Sigmoid colon (tissue), 7 donors: ENCODE results near the gene FAM13C. TPM values are rescaled to one million over a fixed set of nuclear protein-coding genes. Genes with fewer than 3 reads are reported as not detected.

Experiments used
- DNase-seq: peaks from one replicate; pipeline ENCODE4 v3.0.0-alpha.2; 2019
- H3K27ac ChIP-seq, 4 donors: fragments of 200-600 bp; sonication (generic); one replicate each; pipeline ENCODE4 v1.5.1; 2016 to 2019; ENCODE audit warnings: mild to moderate bottlenecking in 1 of 4
- H3K27me3 ChIP-seq, 3 donors: fragments of 200-600 bp; sonication (generic); one replicate each; pipeline ENCODE4 v1.5.1; 2019; ENCODE audit warnings: mild to moderate bottlenecking in 1 of 3
- H3K36me3 ChIP-seq, 4 donors: fragments of 200-600 bp; sonication (generic); one replicate each; pipeline ENCODE4 v1.5.1; 2016 to 2019
- H3K4me1 ChIP-seq, 4 donors: fragments of 200-600 bp; sonication (generic); one replicate each; pipeline ENCODE4 v1.5.1; 2017 to 2019
- H3K4me3 ChIP-seq, 4 donors: fragments of 200-600 bp; sonication (generic); one replicate each; pipeline ENCODE4 v1.5.1; 2017 to 2019; ENCODE audit warnings: mild to moderate bottlenecking in 2 of 4, moderate library complexity in 1 of 4
- H3K9me3 ChIP-seq, 4 donors: fragments of 200-600 bp in 3 of 4; sonication (generic) in 3 of 4; one replicate each; pipeline versions ENCODE4 v1.5.1 to v1.6.1; 2013 to 2019
- EP300 ChIP-seq, 4 donors: sonication (generic); formaldehyde crosslinking; IDR thresholded peaks; one replicate each; pipeline ENCODE4 v1.6.1; 2017; ENCODE audit warnings: antibody characterized with exemption in 4 of 4
- POLR2A ChIP-seq, 2 donors: fragments of 450-650 bp; IDR thresholded peaks; one replicate each; pipeline ENCODE4 v1.6.1; 2016; ENCODE audit warnings: antibody characterized with exemption in 2 of 2, mild to moderate bottlenecking in 2 of 2, moderate library complexity in 2 of 2
- POLR2AphosphoS5 ChIP-seq, 4 donors: sonication (generic); formaldehyde crosslinking; IDR thresholded peaks; one replicate each; pipeline ENCODE4 v1.6.1; 2017; ENCODE audit warnings: antibody characterized with exemption in 4 of 4
- WGBS, 2 donors: extraction: QIAGEN DNeasy Blood & Tissue Kit; methylation state at CpG; one replicate each; pipeline ENCODE4 v1.1.7; 2013; 5-methylcytosine and 5-hydroxymethylcytosine counted together
- intact Hi-C: fragments of 100-400 bp; cut with DNase I; formaldehyde crosslinking; loops from one replicate; pipeline ENCODE4 v1.15.1; 2023
- polyA plus RNA-seq, 3 donors: library from polyadenylated mRNA; stranded (reverse); fragments of 200-250 nt; gene quantifications; one replicate each; pipeline ENCODE4 v1.2.3, GENCODE V29; 2013
- total RNA-seq, 4 donors: library from RNA; depleted of rRNA; stranded (reverse); fragments of >200 nt; gene quantifications; one replicate each; pipeline ENCODE4 v1.1.0, GENCODE V29; 2016
- TF ChIP-seq, protein P1 (sequence below), 4 experiments: fragments of 450-650 bp in 3 of 4; fragments of 200-600 bp in 1 of 4; IDR thresholded peaks; one replicate each; pipeline ENCODE4 v1.5.1; 2016 to 2019; ENCODE audit warnings: antibody characterized with exemption in 4 of 4, mild to moderate bottlenecking in 3 of 4, moderate library complexity in 2 of 4
- donor health status: healthy with polysubstance abuse.
- donor health status: Bipolar disorder and iron deficiency.
- donor health status: healthy.

The FAM13C gene
- total and polyA plus RNA-seq, 7 donors, result 0.92 to 33.9 (median 13.8) TPM

- H3K27ac ChIP-seq, result no peak overlapping the region
Measured at GRCh38 chr10:59320355-59320754, 42.0 kb downstream of the FAM13C start.

GRCh38 chr10:59319854-59320253 lies 42.5 kb downstream of the FAM13C start:
- Histone ChIP-seq H3K27ac (no peak overlapping the region), H3K4me3 (no peak overlapping the region), H3K27me3 (no peaks in the 10 kb centered on the region), H3K4me1 (peaks cover 0 to 48% (median 26%) of the 10 kb centered on the region in 4 donors), H3K36me3 (peaks cover 0 to 7% (median 0%) of the 10 kb centered on the region in 4 donors), H3K9me3 (no peaks in the 10 kb centered on the region)
- TF ChIP-seq, protein P1, sequence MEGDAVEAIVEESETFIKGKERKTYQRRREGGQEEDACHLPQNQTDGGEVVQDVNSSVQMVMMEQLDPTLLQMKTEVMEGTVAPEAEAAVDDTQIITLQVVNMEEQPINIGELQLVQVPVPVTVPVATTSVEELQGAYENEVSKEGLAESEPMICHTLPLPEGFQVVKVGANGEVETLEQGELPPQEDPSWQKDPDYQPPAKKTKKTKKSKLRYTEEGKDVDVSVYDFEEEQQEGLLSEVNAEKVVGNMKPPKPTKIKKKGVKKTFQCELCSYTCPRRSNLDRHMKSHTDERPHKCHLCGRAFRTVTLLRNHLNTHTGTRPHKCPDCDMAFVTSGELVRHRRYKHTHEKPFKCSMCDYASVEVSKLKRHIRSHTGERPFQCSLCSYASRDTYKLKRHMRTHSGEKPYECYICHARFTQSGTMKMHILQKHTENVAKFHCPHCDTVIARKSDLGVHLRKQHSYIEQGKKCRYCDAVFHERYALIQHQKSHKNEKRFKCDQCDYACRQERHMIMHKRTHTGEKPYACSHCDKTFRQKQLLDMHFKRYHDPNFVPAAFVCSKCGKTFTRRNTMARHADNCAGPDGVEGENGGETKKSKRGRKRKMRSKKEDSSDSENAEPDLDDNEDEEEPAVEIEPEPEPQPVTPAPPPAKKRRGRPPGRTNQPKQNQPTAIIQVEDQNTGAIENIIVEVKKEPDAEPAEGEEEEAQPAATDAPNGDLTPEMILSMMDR (IDR thresholded peaks at IDR 0.05), result no peak
- no peak for TF ChIP-seq POLR2AphosphoS5 (IDR thresholded peaks at IDR 0.05)
- TF ChIP-seq EP300 (IDR thresholded peaks at IDR 0.05), result no peak
- TF ChIP-seq POLR2A (IDR thresholded peaks at IDR 0.05), result no peak
- intact Hi-C loops, result no loop called here
- DNase-seq, result no peak

More at GRCh38 chr10:59320355-59320754, 42.0 kb downstream of the FAM13C start:
- no peak for DNase-seq
- intact Hi-C loops, result no loop called here
- H3K4me3 ChIP-seq, result no peak overlapping the region
- H3K36me3 ChIP-seq, result peaks cover 0 to 7% (median 0%) of the 10 kb centered on the region in 4 donors
- TF ChIP-seq, protein P1 (IDR thresholded peaks at IDR 0.05), result no peak
- TF ChIP-seq POLR2A (IDR thresholded peaks at IDR 0.05) (no peak), EP300 (IDR thresholded peaks at IDR 0.05) (no peak), POLR2AphosphoS5 (IDR thresholded peaks at IDR 0.05) (no peak)
- peaks cover 0 to 45% (median 22%) of the 10 kb centered on the region in 4 donors for H3K4me1 ChIP-seq
- no peaks in the 10 kb centered on the region for H3K27me3 ChIP-seq
- no peaks in the 10 kb centered on the region for H3K9me3 ChIP-seq
- WGBS, 2 donors, result 29 to 73% methylated on average over 5 of the region's 5 CpGs

GRCh38 chr10:59317066-59317465 lies 45.3 kb downstream of the FAM13C start:
- intact Hi-C loops, result no loop called here
- peaks cover 0 to 32% (median 9%) of the 10 kb centered on the region in 4 donors for H3K4me1 ChIP-seq

DNA sequence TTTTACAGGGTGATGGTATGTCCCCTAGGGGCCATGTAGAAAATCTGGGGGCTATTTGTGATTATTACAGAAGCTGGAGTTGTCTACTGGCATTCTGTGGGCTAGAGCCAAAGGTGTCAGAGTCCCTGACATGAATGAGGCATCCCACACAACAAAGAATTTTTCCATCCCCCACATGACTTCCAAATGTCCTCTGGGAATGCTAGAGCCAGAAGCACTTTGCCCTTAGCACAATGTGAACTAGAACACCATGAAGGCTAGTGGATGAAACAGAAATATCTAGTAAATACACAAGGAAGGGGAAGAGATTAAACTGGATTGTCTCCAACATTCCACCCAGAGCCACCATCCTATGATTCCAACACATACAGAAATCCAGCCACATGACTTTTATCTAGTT lies 46.9 kb downstream of the FAM13C start:
- no peaks in the 10 kb centered on the region for H3K36me3 ChIP-seq
- H3K27ac ChIP-seq, result peak overlapping the region in 2 of 4 donors; percentile 6 to 35
- no peaks in the 10 kb centered on the region for H3K27me3 ChIP-seq
- H3K4me1 ChIP-seq, result peaks cover 0 to 39% (median 13%) of the 10 kb centered on the region in 4 donors
- TF ChIP-seq, protein P1 (IDR thresholded peaks at IDR 0.05), result no peak
- TF ChIP-seq POLR2AphosphoS5 (IDR thresholded peaks at IDR 0.05) (no peak), POLR2A (IDR thresholded peaks at IDR 0.05) (no peak), EP300 (IDR thresholded peaks at IDR 0.05) (no peak)
- no peaks in the 10 kb centered on the region for H3K9me3 ChIP-seq
- no peak overlapping the region for H3K4me3 ChIP-seq
- no peak for DNase-seq
- intact Hi-C loops, result no loop called here

More at GRCh38 chr10:59317066-59317465, 45.3 kb downstream of the FAM13C start:
- DNase-seq, result no peak
- Histone ChIP-seq H3K36me3 (peaks cover 0 to 5% (median 0%) of the 10 kb centered on the region in 4 donors), H3K4me3 (no peak overlapping the region), H3K27me3 (no peaks in the 10 kb centered on the region), H3K9me3 (no peaks in the 10 kb centered on the region), H3K27ac (no peak overlapping the region)
- TF ChIP-seq POLR2A (IDR thresholded peaks at IDR 0.05) (no peak), EP300 (IDR thresholded peaks at IDR 0.05) (no peak), POLR2AphosphoS5 (IDR thresholded peaks at IDR 0.05) (no peak)
- TF ChIP-seq, protein P1 (IDR thresholded peaks at IDR 0.05), result no peak
- WGBS, 2 donors, result 12 to 61% methylated on average over 2 of the region's 2 CpGs

DNA sequence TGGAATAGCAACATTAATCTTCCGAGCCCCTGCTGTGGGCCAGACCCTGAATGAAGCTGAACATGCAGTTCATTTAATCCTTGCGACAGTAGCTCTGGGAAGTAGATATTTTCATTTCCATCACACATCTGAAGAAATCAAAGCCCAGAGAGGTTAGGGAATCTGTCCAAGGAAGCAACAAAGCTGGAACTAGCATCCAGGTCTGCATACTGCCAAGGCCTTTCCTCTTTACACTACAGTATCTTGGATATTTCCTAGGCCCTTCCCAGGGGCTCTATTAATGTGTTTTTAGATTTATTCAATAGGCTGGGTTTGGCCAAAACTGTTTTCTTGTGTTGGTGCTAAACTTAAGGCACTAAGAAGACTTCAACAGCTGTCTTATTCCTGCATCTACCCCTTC lies 48.1 kb downstream of the FAM13C start:
- intact Hi-C loops, result no loop called here
- H3K27me3 ChIP-seq, result no peaks in the 10 kb centered on the region
- no peak overlapping the region for H3K4me3 ChIP-seq
- 94 to 95% methylated on average over 2 of the region's 2 CpGs for WGBS, 2 donors
- H3K4me1 ChIP-seq, result peaks cover 0 to 34% (median 13%) of the 10 kb centered on the region in 4 donors
- H3K9me3 ChIP-seq, result no peaks in the 10 kb centered on the region
- H3K27ac ChIP-seq, result no peak overlapping the region
- no peak for DNase-seq
- TF ChIP-seq POLR2AphosphoS5 (IDR thresholded peaks at IDR 0.05) (no peak), EP300 (IDR thresholded peaks at IDR 0.05) (no peak), POLR2A (IDR thresholded peaks at IDR 0.05) (no peak)
- TF ChIP-seq, protein P1 (IDR thresholded peaks at IDR 0.05), result no peak
- H3K36me3 ChIP-seq, result no peaks in the 10 kb centered on the region
